GM18502 (cell line): ENCODE measurements around the gene HSFY1.
"Not testable (repeated sequence)": the region's sequence is repeated elsewhere in the genome, so short reads cannot be mapped to it uniquely, and the experiment has no call there.

ENCODE experiments used
- ATAC-seq: cut with Tn5 transposase; IDR thresholded peaks from one replicate; pipeline ENCODE4 v1.9.1; 2021; ENCODE audit warnings: mild to moderate bottlenecking; ENCODE audit not compliant: unreplicated experiment, poor library complexity

The HSFY1 gene, protein sequence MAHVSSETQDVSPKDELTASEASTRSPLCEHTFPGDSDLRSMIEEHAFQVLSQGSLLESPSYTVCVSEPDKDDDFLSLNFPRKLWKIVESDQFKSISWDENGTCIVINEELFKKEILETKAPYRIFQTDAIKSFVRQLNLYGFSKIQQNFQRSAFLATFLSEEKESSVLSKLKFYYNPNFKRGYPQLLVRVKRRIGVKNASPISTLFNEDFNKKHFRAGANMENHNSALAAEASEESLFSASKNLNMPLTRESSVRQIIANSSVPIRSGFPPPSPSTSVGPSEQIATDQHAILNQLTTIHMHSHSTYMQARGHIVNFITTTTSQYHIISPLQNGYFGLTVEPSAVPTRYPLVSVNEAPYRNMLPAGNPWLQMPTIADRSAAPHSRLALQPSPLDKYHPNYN

DNA sequence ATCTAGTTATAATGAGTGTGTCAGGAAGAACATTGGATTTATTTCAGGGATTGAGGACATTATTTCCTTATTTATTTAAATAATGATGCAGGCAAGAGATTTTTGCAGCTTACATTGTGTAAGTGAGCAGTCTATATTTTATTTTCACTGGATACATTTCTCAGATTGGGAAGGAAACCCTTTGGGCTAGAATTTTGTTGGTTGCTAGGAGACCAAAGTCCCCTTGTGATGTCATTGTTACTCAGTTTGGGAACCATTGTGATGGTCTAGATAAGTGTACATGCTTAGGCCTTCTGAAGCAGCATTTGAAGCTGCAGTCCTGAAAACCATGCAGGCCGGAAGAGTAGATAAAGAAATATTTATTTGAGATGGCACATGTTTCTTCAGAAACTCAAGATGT is at the start of gene HSFY1:
HSFY1 (plus strand) TSS at position 301 of the 400 bp plus-strand sequence; CDS start at position 369, 68 bp downstream.
- ATAC-seq: not testable (repeated sequence)

GRCh38 chrY:18504266-18504665 is 42.3 kb upstream of the HSFY1 start:
- not testable (repeated sequence) for ATAC-seq

DNA sequence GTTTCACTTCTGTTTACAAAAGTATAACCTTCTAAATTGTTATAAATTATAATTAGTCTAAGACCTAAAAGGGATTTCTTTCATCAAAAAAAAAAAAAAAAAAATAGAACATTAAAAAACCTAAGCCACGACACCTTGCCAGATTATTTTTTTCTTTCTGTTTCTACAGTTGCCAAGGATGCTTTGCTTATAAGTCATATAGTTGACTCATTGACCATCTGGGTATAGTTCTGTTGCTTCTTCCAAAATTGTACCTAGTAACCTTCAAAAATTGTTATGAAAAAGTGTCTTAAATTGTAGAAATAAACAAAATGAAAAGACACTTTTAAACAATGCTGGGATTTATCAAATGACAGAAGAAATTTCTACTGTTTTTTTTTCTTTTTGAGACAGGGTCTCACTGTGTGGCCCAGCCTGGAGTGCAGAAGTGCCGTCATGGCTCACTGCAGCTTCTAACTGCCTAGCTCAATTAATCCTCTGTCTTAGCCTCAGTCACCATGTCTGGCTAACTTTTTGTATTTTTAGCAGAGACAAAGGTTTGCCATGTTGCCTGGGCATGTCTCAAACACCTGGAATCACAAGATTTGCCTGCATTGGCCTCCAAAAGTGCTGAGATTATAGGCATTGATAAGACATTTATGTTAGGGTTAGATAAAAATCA is 15.4 kb upstream of the HSFY1 start:
- ATAC-seq: not testable (repeated sequence)

GRCh38 chrY:18538952-18539351 is 7.6 kb upstream of the HSFY1 start:
- ATAC-seq: not testable (repeated sequence)

- ATAC-seq: not testable (repeated sequence)
Measured at GRCh38 chrY:18553132-18553531, 6.6 kb downstream of the HSFY1 start.

- ATAC-seq: not testable (repeated sequence)
Measured at GRCh38 chrY:18565915-18566314, 19.4 kb downstream of the HSFY1 start.
